ENCODE results near the gene SMIM21.

Gene SMIM21

GRCh38 chr18:75427603-75428002 is at the start of gene SMIM21:
Gene SMIM21, minus strand, starts transcription at chr18:75427703. Its CDS starts 140 bp downstream, at chr18:75427563.
- no peak for DNase-seq

- DNase-seq: no peak
Observed at GRCh38 chr18:75475228-75475627, 47.7 kb upstream of the SMIM21 start.

- no peak for DNase-seq
Observed at GRCh38 chr18:75474332-75474731, 46.8 kb upstream of the SMIM21 start.

- no peak for DNase-seq
Observed at GRCh38 chr18:75473316-75473715, 45.8 kb upstream of the SMIM21 start.

- DNase-seq: no peak
Observed at GRCh38 chr18:75472906-75473305, 45.4 kb upstream of the SMIM21 start.

GRCh38 chr18:75472396-75472795 is 44.9 kb upstream of the SMIM21 start:
- DNase-seq: no peak

GRCh38 chr18:75471850-75472249 is 44.3 kb upstream of the SMIM21 start:
- no peak for DNase-seq

GRCh38 chr18:75467851-75468250 is 40.3 kb upstream of the SMIM21 start:
- DNase-seq: no peak

- DNase-seq: no peak
Observed at GRCh38 chr18:75467281-75467795, 39.8 kb upstream of the SMIM21 start.

- DNase-seq: no peak
Observed at GRCh38 chr18:75464356-75464755, 36.9 kb upstream of the SMIM21 start.

GRCh38 chr18:75462178-75462832 is 34.8 kb upstream of the SMIM21 start:
- no peak for DNase-seq

GRCh38 chr18:75456199-75456631 is 28.7 kb upstream of the SMIM21 start:
- no peak for DNase-seq

GRCh38 chr18:75455249-75456198 is 28.0 kb upstream of the SMIM21 start:
- DNase-seq: no peak

GRCh38 chr18:75454022-75454795 is 26.7 kb upstream of the SMIM21 start:
- no peak for DNase-seq

- no peak for DNase-seq
Observed at GRCh38 chr18:75450906-75451305, 23.4 kb upstream of the SMIM21 start.

GRCh38 chr18:75441896-75442295 is 14.4 kb upstream of the SMIM21 start:
- DNase-seq: no peak

GRCh38 chr18:75439348-75439747 is 11.8 kb upstream of the SMIM21 start:
- no peak for DNase-seq

- no peak for DNase-seq
Observed at GRCh38 chr18:75438891-75439290, 11.4 kb upstream of the SMIM21 start.

GRCh38 chr18:75437979-75438378 is 10.5 kb upstream of the SMIM21 start:
- no peak for DNase-seq

GRCh38 chr18:75433098-75433497 is 5.6 kb upstream of the SMIM21 start:
- DNase-seq: no peak

- no peak for DNase-seq
Observed at GRCh38 chr18:75429975-75430374, 2.5 kb upstream of the SMIM21 start.

GRCh38 chr18:75428490-75428889 is 987 bp upstream of the SMIM21 start:
- no peak for DNase-seq

GRCh38 chr18:75422341-75422910 is 5.1 kb downstream of the SMIM21 start:
- no peak for DNase-seq

Measured in hippocampal formation (tissue), 2 donors.